C4-2B (cell line): ENCODE data around the gene SLC16A10.

Source experiments
- ZFX ChIP-seq: fragments of 450-650 bp; IDR thresholded peaks from 2 replicates; pipeline ENCODE4 v1.6.1; 2017
- TF ChIP-seq, protein P1 (sequence below): fragments of 450-650 bp; conservative IDR thresholded peaks from 2 replicates; pipeline ENCODE4 v1.5.1; 2017; ENCODE audit warnings: mild to moderate bottlenecking

DNA sequence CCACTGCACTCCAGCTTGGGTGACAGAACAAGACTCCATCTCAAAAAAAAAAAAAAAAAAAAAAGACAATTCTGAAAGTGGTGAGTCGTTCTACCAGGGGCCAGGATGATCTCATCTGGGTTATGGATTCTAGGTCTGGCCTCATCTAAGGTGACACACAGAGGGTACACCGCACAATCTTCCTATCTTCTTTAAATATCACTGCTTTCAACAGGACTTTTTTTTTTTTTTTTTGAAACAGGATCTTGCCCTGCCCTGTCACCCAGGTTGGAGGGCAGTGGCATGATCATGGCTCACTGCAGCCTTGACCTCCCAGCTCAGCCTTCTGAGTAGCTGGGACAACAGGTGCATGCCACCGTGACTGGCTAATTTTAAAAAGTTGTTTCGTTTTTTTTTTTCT lies 67.7 kb downstream of the SLC16A10 start:
- TF ChIP-seq, protein P1, sequence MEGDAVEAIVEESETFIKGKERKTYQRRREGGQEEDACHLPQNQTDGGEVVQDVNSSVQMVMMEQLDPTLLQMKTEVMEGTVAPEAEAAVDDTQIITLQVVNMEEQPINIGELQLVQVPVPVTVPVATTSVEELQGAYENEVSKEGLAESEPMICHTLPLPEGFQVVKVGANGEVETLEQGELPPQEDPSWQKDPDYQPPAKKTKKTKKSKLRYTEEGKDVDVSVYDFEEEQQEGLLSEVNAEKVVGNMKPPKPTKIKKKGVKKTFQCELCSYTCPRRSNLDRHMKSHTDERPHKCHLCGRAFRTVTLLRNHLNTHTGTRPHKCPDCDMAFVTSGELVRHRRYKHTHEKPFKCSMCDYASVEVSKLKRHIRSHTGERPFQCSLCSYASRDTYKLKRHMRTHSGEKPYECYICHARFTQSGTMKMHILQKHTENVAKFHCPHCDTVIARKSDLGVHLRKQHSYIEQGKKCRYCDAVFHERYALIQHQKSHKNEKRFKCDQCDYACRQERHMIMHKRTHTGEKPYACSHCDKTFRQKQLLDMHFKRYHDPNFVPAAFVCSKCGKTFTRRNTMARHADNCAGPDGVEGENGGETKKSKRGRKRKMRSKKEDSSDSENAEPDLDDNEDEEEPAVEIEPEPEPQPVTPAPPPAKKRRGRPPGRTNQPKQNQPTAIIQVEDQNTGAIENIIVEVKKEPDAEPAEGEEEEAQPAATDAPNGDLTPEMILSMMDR: no peak
- TF ChIP-seq ZFX: no peak
